Neutrophil (primary cell): Measurements from ENCODE around the gene RNASE12.
"Not testable (repeated sequence)": the region's sequence is repeated elsewhere in the genome, so short reads cannot be mapped to it uniquely, and the experiment has no call there.

Experiments
- H3K27ac ChIP-seq: fragments of 200-600 bp; sonication (generic); 2 replicates; pipeline ENCODE4 v1.5.1; 2016; ENCODE audit warnings: mild to moderate bottlenecking, moderate library complexity
- H3K27me3 ChIP-seq: fragments of 200-600 bp; sonication (generic); 2 replicates; pipeline ENCODE4 v1.6.0; 2016; ENCODE audit warnings: mild to moderate bottlenecking
- H3K36me3 ChIP-seq: fragments of 200-600 bp; sonication (generic); 2 replicates; pipeline ENCODE4 v1.5.1; 2017
- H3K4me1 ChIP-seq, 2 experiments: fragments of 200-600 bp in 1 of 2; sonication (generic) in 1 of 2; 1 replicate in 1 of 2; 2 replicates in 1 of 2; pipeline versions ENCODE4 v1.5.1 to v1.6.1; 2013 to 2016; ENCODE audit warnings: low read depth in 1 of 2, low read length in 1 of 2, mild to moderate bottlenecking in 1 of 2, moderate library complexity in 1 of 2; ENCODE audit not compliant: control insufficient read depth in 1 of 2, insufficient read depth in 1 of 2
- H3K4me3 ChIP-seq, 2 experiments: fragments of 200-600 bp in 1 of 2; sonication (generic) in 1 of 2; 1 replicate in 1 of 2; 2 replicates in 1 of 2; pipeline ENCODE4 v1.5.1; 2013 to 2016; ENCODE audit warnings: low read depth in 1 of 2, low read length in 1 of 2, mild to moderate bottlenecking in 1 of 2, moderate library complexity in 1 of 2
- H3K9me3 ChIP-seq: fragments of 200-600 bp; sonication (generic); 2 replicates; pipeline ENCODE4 v1.5.1; 2016
- TF ChIP-seq, protein P1 (sequence below): fragments of 200-600 bp; sonication (generic); IDR thresholded peaks from 2 replicates; pipeline ENCODE4 v1.5.1; 2016; ENCODE audit warnings: antibody characterized with exemption

The RNASE12 gene

DNA sequence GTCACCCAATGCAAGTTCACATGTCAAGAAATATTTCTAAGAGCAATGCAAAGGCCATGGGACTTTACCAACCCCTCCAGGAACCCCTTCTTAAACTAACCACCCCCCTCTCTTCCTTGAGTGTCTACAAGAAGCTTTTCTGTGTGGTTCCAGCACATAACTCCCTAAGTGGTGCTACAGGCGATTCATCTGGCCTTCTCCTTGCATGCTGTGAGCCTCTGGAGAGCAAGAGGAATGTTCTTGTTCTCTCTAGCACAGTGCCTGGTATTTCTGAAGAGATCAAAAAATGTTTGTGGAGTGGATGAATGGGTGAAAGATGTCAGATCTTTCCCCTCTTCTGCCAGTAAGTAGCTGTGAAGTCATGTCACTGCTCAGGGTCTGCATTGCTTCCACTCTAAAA, 5.9 kb upstream of the RNASE12 start:
- no peaks in the 10 kb centered on the region for H3K27me3 ChIP-seq
- peaks cover 8 to 10% of the 10 kb centered on the region in 2 experiments for H3K4me1 ChIP-seq
- H3K36me3 ChIP-seq, result no peaks in the 10 kb centered on the region
- no peak overlapping the region for H3K4me3 ChIP-seq
- no peaks in the 10 kb centered on the region for H3K9me3 ChIP-seq
- TF ChIP-seq, protein P1, sequence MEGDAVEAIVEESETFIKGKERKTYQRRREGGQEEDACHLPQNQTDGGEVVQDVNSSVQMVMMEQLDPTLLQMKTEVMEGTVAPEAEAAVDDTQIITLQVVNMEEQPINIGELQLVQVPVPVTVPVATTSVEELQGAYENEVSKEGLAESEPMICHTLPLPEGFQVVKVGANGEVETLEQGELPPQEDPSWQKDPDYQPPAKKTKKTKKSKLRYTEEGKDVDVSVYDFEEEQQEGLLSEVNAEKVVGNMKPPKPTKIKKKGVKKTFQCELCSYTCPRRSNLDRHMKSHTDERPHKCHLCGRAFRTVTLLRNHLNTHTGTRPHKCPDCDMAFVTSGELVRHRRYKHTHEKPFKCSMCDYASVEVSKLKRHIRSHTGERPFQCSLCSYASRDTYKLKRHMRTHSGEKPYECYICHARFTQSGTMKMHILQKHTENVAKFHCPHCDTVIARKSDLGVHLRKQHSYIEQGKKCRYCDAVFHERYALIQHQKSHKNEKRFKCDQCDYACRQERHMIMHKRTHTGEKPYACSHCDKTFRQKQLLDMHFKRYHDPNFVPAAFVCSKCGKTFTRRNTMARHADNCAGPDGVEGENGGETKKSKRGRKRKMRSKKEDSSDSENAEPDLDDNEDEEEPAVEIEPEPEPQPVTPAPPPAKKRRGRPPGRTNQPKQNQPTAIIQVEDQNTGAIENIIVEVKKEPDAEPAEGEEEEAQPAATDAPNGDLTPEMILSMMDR, result no peak
- no peak overlapping the region for H3K27ac ChIP-seq

DNA sequence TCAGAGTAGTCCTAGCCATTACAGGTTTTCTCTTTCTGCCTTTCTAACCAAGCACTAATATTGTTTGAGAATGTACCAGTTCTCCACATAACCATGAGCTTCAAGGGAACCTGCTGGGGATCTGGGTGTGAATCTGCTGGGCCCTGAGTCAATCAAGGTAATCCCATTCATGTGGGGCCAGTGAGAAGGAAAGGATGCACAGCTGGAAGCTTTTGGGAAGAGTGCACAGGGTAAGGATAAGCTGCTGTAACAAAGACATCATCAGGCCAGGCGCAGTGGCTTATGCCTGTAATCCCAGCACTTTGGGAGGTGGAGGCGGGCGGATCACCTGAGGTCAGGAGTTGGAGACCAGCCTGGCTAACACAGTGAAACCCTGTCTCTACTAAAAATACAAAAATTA, 4.5 kb upstream of the RNASE12 start:
- not testable (repeated sequence) for H3K27me3 ChIP-seq, H3K27ac ChIP-seq, H3K36me3 ChIP-seq, H3K4me3 ChIP-seq, H3K4me1 ChIP-seq, H3K9me3 ChIP-seq

DNA sequence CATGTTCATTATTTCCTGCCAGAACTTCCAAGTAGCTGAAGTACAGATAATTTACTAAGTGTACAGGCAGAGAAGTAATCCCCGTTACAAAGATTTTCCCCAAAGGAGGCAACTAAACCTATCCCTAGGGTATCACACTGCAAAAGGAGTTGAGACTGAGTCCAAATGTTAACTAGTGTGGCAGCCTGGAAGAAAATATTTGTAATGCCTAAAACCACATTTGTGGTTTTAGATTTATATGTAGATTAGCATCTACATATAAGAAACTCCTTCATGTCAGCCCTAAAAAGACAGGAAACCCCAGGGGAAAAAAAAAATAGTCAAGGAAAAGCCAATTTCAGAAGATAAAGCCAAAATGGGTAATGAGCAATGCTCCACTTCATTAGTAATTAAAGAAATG, 1.4 kb upstream of the RNASE12 start:
- Histone ChIP-seq H3K4me3 (no peak overlapping the region), H3K9me3 (no peaks in the 10 kb centered on the region), H3K27me3 (no peaks in the 10 kb centered on the region), H3K4me1 (peaks cover 0 to 11% of the 10 kb centered on the region in 2 experiments), H3K36me3 (no peaks in the 10 kb centered on the region), H3K27ac (no peak overlapping the region)
- TF ChIP-seq, protein P1, result no peak

DNA sequence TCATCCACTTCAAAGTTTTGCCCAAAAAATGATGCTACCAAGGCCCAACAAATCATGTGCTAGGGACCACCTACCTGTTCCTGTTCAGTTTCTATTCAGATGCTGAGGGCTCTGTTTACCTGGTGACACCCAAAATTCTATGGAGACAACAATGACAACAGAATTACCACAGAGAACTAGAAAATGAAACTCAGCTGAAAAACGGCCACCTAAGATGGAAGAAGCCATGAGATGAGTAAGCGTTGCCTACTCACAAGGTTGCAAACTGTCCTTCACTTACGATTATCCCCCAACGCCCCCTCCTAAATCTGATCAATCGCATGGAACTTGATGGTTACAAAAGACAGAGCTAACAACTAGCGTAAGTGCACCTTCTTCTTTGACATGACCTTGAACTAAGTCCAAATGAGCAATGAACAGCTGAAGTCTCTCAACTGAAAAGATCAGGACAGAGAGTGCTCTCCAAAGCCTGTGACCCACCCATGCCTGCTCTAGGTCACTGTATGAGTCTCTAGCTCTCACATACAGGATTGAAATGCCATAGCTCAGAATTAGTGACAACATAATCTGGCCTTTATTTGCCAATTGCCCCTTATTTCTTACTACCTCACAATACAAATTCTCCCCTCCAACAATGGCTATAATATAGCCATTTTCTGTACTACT, 3.6 kb downstream of the RNASE12 start, which contains the start of gene RNASE11:
Gene RNASE11, minus strand, starts transcription at position 513 of the 666 bp plus-strand sequence.
- Histone ChIP-seq H3K27ac (no peak within 1 kb of the TSS), H3K36me3 (no peaks in the 10 kb centered on the region), H3K4me1 (peaks cover 6 to 32% of the 10 kb centered on the region in 2 experiments), H3K27me3 (no peaks in the 10 kb centered on the region), H3K4me3 (no peak within 1 kb of the TSS), H3K9me3 (no peaks in the 10 kb centered on the region)
- TF ChIP-seq, protein P1, result no peak

DNA sequence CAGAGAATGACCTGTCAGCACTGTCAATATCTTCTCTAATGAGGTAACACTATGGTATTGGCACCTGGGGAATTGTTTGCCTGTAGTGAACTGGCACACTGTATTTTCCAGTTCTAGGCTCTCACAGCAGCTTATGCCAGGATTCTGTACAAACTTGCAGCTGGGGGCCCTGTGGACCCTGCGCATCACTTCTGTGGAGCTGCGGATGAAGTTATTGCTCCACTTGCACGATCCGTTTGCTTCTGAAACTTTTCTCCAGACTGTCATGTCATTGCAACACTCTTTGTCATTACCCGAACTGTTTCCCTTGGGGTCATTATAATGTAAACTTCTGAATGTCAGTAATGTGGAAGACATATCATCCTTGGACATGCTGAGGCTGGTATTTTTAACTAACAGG, 7.3 kb downstream of the RNASE12 start:
- H3K4me1 ChIP-seq, result peaks cover 6 to 21% of the 10 kb centered on the region in 2 experiments
- no peak overlapping the region for H3K4me3 ChIP-seq
- no peaks in the 10 kb centered on the region for H3K36me3 ChIP-seq
- H3K27me3 ChIP-seq, result no peaks in the 10 kb centered on the region
- TF ChIP-seq, protein P1, result no peak
- no peaks in the 10 kb centered on the region for H3K9me3 ChIP-seq
- H3K27ac ChIP-seq, result no peak overlapping the region

DNA sequence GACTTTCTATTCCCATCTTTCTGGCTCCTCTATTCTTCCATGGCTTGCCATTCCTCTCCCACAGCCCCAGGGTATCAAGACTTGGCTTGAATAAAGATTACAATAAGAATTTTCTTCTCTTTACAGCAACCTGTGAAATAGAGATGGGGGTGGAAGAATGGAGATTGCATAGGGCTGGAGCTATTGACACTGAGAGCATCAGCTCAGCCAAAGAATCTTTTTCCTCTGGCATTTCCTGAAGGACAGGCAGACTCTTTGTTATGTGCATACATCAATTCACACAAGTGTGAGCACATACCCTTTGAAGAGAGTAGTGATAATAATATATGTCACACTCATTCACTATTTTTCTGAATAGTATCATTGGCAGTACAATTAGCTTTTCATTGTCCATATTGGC, 8.0 kb downstream of the RNASE12 start:
- no peak overlapping the region for H3K4me3 ChIP-seq
- H3K27me3 ChIP-seq, result no peaks in the 10 kb centered on the region
- TF ChIP-seq, protein P1, result no peak
- H3K27ac ChIP-seq, result no peak overlapping the region
- H3K4me1 ChIP-seq, result peaks cover 6 to 21% of the 10 kb centered on the region in 2 experiments
- no peaks in the 10 kb centered on the region for H3K9me3 ChIP-seq
- H3K36me3 ChIP-seq, result no peaks in the 10 kb centered on the region
